Measurements from ENCODE around the gene SDC4. TPM values are rescaled to one million over a fixed set of nuclear protein-coding genes. Genes with fewer than 3 reads are reported as not detected.

Gene SDC4
- total RNA-seq, 1 experiment from 2014 or later = 114 TPM

GRCh38 chr20:45358282-45359068 lies 10.3 kb upstream of the SDC4 start:
- Histone ChIP-seq H3K9me3 (ENCODE audit: insufficient read depth, low read depth) (no peaks in the 10 kb centered on the region), H3K4me2 (peak overlapping the region; percentile 56), H3K79me2 (ENCODE audit: low read depth) (peaks cover 2% of the 10 kb centered on the region), H3K27ac (0 out of 2 replicates have a peak overlapping the region, but pooled peaks have one; percentile 21), H2AFZ (no peak overlapping the region), H3K4me1 (replicated peaks; ENCODE audit: insufficient read depth) (peaks cover 56% of the 10 kb centered on the region), H3F3A (ENCODE audit: insufficient read depth, low read depth) (peaks cover 39% of the 10 kb centered on the region), H3K4me3 (no peak overlapping the region), H3K9me2 (ENCODE audit: insufficient read depth) (no peaks in the 10 kb centered on the region), H4K20me1 (ENCODE audit: insufficient read depth) (no peaks in the 10 kb centered on the region), H3K27me3 (ENCODE audit: insufficient read depth, low read depth) (no peaks in the 10 kb centered on the region), H3K36me3 (ENCODE audit: low read depth) (no peaks in the 10 kb centered on the region)
- intact Hi-C loops (cut with micrococcal nuclease; ENCODE audit: unreplicated experiment) = no loop called here
- TF ChIP-seq CTCF (conservative IDR thresholded peaks at IDR 0.05) = no peak
- TF ChIP-seq EZH2 (IDR thresholded peaks at IDR 0.05; ENCODE audit: low read depth) = no peak
- CTCF ChIA-PET = no interaction called here
- POLR2A ChIA-PET (ENCODE audit: unreplicated experiment) = interaction anchor here (0.6 to 0.7 kb wide), 2 partner anchors 65 to 292 kb away, joined by 3 to 6 read pairs; no protein-coding TSS in a partner anchor
- no peak for DNase-seq
- no TSS peak for BruUV-seq (replicated peaks)

DNA sequence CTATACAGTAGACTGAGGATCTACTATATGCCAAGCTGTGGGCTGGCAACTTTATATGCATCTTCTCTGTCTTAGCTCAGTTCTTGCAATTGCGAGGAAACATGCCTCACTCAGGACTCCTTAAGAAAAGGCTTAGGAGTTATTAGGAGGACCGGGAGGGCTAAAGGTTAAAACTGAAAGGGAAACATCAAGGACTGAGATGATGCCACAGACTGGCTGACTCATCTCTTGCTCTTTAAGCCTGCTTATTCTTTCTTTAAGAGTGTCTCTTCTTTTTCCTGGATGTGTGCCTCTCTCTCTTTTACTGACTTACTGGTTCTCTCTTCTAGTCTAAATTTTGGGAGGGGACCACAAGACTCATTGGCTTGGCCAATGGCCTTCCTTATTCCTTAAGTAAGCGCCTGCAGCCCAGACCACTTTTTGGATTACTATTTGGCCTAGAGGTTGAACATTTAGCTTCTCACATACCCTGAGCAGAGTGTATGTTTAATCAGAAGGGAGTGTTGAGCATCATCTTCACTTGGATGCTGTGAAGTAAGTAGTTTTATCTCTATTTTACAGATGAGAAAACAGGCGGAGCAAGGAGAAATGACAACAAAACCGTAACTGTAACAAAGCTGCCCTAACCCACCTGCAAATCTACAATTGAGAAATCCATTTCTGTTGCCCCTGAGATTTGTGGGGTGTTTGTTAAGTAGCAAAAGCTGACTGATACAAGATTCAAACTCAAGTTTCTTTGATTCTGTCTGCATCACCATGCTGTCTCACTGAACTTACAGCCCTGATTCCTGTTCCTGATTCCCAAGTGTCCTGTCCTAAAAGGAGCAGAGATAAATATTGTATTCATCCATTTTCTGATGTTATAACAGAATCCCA lies 7.2 kb upstream of the SDC4 start:
- H3K27ac ChIP-seq = no peak overlapping the region
- H3F3A ChIP-seq (ENCODE audit: insufficient read depth, low read depth) = peaks cover 44% of the 10 kb centered on the region
- H3K4me2 ChIP-seq = peak overlapping the region; percentile 49
- no peaks in the 10 kb centered on the region for H3K9me2 ChIP-seq (ENCODE audit: insufficient read depth)
- H3K36me3 ChIP-seq (ENCODE audit: low read depth) = no peaks in the 10 kb centered on the region
- no peak for TF ChIP-seq CTCF (conservative IDR thresholded peaks at IDR 0.05)
- no peak for TF ChIP-seq EZH2 (IDR thresholded peaks at IDR 0.05; ENCODE audit: low read depth)
- DNase-seq = peak in 1 of 2 experiments; percentile 64
- POLR2A ChIA-PET (ENCODE audit: unreplicated experiment) = interaction anchor here (0.6 kb wide), 1 partner anchor 8 kb away, joined by 13 read pairs; no protein-coding TSS in a partner anchor
- H3K4me3 ChIP-seq = no peak overlapping the region
- no TSS peak for BruUV-seq (replicated peaks)
- H3K27me3 ChIP-seq (ENCODE audit: insufficient read depth, low read depth) = no peaks in the 10 kb centered on the region
- no peaks in the 10 kb centered on the region for H3K9me3 ChIP-seq (ENCODE audit: insufficient read depth, low read depth)
- H2AFZ ChIP-seq = no peak overlapping the region
- CTCF ChIA-PET = no interaction called here
- H3K79me2 ChIP-seq (ENCODE audit: low read depth) = no peaks in the 10 kb centered on the region
- intact Hi-C loops (cut with micrococcal nuclease; ENCODE audit: unreplicated experiment) = no loop called here
- H3K4me1 ChIP-seq (replicated peaks; ENCODE audit: insufficient read depth) = peaks cover 56% of the 10 kb centered on the region
- H4K20me1 ChIP-seq (ENCODE audit: insufficient read depth) = no peaks in the 10 kb centered on the region

- Histone ChIP-seq H3K27ac (no peak overlapping the region), H3K4me3 (no peak overlapping the region), H4K20me1 (ENCODE audit: insufficient read depth) (no peaks in the 10 kb centered on the region), H2AFZ (no peak overlapping the region), H3K4me2 (peak overlapping the region; percentile 49), H3K36me3 (ENCODE audit: low read depth) (no peaks in the 10 kb centered on the region), H3K9me3 (ENCODE audit: insufficient read depth, low read depth) (no peaks in the 10 kb centered on the region), H3K79me2 (ENCODE audit: low read depth) (no peaks in the 10 kb centered on the region), H3F3A (ENCODE audit: insufficient read depth, low read depth) (peaks cover 52% of the 10 kb centered on the region), H3K27me3 (ENCODE audit: insufficient read depth, low read depth) (no peaks in the 10 kb centered on the region), H3K4me1 (replicated peaks; ENCODE audit: insufficient read depth) (peaks cover 49% of the 10 kb centered on the region), H3K9me2 (ENCODE audit: insufficient read depth) (no peaks in the 10 kb centered on the region)
- no TSS peak for BruUV-seq (replicated peaks)
- ChIA-PET POLR2A (ENCODE audit: unreplicated experiment) (interaction anchor here (0.5 to 0.7 kb wide), 2 partner anchors 203 to 416 kb away, joined by 3 to 6 read pairs; no protein-coding TSS in a partner anchor), CTCF (no interaction called here)
- no peak for TF ChIP-seq EZH2 (IDR thresholded peaks at IDR 0.05; ENCODE audit: low read depth)
- no peak for TF ChIP-seq CTCF (conservative IDR thresholded peaks at IDR 0.05)
- no peak for DNase-seq
- intact Hi-C loops (cut with micrococcal nuclease; ENCODE audit: unreplicated experiment) = no loop called here
Measured at GRCh38 chr20:45354423-45355208, 6.4 kb upstream of the SDC4 start.

Data from PC-9 (cell line).